ENCODE results near the gene PARL.
"Not testable (repeated sequence)": the region's sequence is repeated elsewhere in the genome, so short reads cannot be mapped to it uniquely, and the experiment has no call there.

Gene PARL

DNA sequence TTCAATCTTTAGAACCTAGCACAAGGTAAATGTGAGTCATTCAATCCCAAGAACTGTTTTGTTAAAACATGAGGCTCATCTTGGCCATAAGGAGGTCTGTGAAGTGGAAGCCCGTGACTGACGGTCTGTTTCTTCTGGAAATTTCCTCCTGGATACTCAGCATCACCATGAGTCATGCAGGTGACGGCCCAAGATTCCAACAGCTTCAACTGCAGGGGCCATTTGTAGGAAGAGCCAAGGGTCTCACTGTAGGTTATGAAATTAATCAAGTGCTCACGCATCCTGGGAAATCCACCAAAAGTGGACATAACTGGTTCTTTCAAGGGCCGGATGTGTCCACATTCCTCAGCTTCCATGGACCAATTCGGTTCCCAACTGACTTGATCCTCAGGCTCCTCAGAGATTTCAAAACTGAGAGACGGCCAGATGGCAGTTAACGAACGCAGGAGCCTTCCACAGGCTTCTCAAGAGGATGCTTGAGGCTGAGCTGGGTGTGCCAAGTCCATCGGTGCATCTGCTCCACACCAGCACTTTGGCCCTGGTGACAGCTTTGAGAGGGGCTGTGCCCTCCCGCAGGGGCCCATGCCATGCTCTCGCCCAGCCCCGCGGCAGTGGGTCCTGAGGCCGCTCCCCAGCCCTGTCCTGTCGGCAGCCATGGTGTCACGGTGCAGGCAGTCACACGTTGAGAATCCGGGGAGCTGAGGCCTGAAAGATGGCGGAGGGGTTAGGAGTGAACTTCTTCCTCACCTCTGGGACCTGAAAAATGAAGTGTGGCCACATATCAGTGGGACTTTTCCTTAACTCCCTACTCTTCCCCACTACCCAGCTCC lies 67.8 kb downstream of the PARL start:
- no peak for DNase-seq

DNA sequence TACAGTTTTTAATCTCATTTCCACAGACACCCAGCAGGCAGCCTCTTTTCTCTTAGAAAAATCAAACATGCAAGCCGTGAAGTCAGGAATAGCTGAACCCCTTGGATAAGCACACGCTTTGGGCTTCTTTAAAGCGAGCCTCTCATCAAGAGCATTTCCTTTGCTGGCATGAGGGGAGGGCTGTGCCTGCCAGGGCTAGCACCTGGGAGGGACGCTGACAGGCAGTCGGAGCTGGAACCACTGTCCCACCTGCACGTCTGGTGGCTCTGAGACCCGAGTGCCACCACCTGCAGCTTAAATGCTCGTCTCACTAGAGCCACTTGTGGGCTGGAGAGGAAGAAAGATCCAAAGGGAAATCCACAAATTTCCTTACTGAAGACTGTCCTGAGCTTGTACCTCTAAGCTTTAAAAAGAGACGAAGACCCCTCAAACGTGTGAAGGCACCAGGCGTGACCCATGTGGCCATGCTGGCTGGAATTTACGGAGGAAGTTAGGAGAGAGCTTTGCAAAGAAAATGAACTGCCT lies 68.7 kb downstream of the PARL start:
- no peak for DNase-seq

DNA sequence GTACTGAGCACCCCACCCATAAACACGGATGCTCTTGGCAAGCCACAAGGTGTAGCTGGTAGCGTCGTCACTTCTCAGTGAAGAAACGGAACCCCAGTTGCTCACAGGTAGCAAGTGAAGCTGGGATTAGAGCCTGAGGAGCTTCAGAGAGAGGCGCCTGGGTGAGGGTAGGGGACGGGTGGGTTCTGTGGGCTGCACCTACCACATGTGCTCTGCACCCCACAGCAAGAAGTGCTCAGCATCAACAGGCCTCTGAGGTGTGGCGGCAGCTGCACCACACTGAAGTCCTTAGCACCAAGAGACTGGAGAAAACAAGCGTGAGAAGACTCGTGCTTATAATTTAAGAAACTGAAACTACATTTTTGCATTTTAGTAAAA lies 69.1 kb downstream of the PARL start:
- DNase-seq: no peak

DNA sequence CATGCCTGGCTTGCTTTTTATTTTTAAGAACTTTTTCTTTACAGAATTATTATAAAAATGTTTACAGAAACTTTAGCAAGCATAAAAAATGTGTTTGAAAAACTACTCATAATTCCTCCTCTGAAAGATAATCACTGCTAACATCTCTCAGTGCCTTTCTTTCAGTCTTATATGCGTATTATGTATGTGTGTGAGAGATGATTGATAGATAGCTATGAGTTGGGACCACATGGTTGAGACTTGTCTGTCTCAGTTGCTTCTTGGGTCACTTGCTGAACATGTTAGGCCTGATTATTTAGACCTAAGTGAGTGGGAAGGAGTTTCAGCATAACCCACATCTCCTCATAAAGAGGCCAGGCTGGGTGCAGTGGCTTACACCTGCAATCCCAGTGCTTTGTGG lies 70.4 kb downstream of the PARL start:
- DNase-seq: no peak

DNA sequence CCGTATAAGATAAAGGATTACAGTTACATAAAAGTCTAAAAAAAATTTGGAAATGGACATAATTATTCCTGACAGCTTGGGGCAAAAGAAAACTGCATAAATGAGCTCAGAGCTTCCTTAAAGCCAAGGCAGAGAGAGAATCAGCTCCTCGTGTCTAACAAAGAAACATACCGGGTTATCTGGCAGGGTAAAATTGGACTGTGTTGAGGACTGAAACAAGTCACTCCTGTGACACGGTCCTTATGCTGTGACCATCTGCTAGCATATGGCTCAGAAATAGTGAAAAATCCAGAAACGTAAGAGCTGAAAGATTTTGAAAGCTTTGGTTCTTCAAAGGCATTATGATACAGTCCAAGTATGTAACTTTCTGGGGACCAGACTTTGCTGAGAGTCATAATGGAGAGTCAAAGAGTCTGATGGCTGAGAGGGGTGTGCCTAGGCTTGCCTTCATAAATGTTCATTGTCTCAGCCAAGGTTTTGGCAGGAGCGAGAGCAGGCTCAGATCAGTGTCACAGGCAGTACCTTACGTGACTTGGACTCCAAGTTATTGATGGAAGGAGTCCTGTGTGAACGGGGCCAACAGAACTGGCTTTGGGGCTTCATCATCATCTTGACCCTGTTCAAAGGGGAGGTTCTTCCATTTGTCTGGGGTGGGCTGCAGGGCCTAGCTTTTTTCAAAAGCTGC lies 71.8 kb downstream of the PARL start:
- DNase-seq: no peak

DNA sequence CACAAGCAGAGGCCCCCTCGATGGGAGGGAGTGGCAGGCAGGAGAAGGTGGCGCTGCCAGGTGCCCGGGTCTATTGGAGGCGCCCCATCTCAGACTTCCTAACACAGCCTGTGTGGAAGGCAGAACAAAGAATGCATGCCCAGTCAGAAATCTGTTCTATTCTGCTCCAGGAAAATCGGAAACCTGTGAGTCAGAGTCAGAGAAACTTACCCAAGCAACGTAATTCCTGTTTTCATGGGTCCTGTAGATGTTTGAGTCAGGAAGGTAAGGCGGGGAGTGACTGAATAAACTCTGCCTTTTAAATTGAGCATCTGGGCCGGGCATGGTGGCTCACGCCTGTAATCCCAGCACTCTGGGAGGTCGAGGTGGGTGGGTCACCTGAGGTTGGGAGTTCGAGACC lies 73.0 kb downstream of the PARL start:
- DNase-seq: no peak

DNA sequence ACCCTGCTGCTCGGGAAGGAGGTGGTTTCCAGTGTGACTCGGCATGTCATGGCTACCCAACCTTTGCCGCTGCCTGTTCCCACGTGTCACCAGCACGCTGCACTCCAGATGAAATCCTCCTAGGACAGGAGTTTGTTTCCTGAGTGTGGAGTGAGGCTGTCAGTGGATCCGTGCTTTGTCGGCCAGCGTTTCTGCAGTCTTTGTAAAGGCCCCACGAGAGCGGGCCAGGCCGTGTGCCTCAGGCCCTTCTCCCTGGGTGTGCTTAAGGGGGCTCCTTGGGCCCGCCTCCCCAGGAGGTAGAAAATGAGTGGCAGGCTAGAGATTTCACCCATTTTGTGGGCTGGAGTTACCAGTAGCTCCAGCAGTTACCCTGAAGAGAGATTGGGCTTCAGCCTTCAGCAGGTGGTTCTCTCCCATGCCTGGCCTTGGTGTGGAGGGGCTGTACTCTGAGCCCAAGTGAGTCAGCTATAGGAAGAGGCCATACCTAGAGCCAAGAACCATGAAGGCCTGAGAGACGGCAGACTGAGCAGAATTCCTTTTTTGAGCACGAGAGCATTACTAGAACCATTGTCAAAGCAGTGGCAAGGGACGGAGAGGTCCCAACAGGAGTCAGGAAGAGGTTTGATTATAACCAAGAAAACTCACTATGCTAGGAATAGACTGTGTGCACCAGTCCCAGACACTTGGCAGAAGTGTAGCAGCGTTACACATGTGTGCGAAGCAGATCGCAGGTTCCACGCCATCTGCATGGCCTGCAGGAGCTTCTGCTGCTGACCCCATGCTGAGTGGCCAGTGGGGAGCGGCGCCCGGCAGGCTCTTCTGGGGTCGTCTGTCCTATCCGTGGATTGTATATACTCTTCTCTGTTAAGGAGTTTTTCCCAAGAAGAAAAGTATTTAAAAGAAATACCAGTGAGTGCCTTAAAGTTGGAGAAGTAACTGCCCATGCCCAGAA lies 73.8 kb downstream of the PARL start:
- no peak for DNase-seq

DNA sequence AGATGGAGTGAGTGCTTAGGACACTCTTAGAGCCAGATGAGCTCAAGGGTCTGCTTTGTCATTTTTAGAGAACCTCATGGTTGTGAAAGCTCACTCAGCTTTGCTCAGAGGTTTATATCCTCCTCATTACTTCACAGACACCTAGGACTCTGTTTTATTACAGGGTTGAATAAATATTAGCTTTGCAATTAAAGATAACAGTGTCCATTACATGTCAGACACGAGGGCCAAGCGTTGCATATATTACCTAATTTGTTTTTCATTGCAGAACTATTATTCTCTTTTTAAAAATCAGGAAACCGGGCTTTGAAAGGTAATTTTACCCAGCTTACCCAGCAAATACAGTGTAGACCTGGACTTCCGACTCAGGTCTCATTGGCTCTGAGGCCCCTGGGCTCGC lies 75.4 kb downstream of the PARL start:
- no peak for DNase-seq

DNA sequence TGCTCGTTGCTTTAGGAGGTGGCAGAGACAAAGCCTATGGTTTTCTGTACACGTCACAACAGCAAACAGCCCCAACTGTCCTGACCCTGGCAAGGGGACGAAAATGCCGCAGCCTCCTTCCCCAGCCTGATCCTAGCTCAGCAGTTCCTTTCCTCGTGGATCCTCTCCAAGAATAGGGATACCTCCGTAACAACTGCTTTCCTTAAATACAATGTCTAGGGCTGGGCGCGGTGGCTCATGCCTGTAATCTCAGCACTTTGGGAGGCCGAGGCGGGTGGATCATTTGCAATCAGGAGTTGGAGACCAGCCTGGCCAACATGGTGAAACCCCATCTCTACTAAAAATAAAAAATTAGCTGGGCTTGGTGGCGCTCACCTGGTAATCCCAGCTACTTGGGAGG lies 76.3 kb downstream of the PARL start:
- no peak for DNase-seq

DNA sequence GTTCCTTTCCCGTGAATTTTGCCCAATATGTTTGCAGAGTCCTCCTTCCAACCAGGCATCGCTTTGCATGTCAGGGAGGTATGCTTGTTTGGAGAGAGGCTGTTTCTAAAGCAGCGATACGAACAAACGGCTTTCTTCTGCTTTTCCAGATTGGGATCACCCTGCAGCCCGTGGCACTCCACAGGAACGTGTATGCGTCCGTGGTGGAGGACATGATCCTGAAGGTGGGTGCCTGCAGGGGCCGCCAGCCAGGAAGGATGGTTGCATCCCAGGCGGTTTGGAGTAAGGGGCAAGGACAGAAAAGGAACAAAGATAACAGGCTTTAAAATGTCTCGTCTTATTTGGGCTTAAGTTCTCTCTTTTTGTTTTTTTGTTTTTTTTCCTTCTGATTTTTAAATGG lies 76.8 kb downstream of the PARL start:
- DNase-seq: no peak

DNA sequence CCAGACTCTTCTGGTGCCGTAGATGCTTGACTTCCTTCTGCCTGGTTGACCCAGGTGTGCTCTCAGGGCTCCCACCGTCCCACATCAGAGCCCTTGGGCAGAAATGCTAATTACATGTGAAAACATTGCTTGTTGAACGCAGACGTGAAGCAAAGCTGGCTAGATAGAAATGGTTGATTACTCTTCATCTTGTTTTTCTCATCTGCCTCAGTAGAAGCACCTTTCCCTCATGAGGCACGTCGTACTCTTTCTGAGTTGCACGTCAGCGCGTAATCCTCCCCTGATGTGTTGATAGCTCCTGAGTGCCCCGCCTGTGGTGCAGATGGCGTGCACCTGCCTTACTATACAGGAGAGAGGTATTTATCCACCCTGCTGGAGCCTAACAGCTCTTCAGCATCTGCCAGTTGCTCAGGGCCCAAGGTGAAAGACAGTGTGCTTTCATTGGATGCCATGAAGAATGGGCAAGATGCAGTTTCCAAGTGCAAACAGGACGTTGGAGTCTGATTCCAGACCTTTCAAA lies 77.4 kb downstream of the PARL start:
- no peak for DNase-seq

DNA sequence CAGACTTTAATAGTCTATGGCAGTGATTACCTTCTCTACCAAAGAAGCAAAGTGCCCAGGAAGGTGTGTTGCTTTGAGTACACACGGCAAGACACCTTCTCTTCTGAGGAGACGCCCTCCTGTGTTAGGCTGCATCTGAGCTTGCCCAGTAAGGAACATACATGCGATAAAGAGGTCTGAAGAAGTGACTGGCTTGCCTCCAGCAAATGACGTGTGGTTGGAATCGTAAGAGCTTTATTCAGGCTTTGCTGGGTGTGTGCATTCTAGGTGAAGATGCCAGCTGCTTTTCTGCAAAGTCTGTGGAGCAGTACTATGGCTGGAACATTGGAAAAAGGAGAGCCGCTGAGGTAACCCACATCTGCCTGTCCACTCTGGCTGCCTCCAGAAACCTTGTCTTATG lies 81.7 kb downstream of the PARL start:
- DNase-seq: no peak

DNA sequence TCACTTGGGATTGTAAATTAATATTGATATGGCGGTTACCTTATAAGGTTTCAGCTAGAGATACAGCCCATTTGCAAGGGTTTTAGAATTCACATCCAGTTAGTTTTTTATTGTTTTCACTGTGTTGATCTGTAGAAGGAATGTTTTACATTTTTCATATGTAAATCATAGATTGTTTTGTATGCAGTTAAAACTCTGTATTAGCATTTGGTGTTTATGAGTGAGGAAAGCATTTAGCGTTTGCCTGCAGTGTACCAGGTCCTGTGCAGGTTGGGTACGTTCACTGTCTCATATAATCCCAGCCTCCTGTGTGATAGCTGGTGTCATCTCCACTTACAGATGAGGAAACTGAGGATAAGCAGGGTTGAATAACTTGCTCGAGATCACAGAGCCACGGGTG lies 83.1 kb downstream of the PARL start:
- DNase-seq: no peak

DNA sequence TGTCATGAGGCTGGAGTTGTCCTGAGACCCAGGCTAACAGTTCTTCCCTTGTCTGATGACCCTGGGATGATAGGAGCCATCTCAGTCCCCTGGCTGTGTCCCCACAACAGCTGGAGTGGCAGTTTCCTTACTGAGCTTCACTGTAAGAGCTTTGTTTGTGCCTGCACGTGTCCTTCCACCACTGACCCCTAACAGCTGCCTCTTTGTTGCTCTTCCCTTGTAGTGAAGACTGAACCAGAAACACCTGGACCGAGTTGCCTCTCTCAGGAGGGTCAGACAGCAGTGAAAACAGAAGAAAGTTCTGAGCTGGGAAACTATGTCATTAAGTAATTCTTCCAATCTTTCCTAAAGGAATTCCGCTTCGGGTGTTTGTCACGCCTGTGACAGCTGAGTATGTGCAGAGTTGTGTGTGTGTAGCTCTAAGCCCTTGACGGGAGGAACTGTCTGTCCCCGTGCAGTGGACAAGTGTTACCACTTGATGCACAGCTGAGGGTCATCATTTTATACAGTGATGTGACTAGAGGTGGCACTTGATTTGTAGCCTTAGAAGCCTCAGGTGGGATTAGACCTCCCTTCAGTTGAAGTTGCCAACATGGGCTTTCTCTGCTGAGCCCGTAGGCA lies 84.3 kb downstream of the PARL start:
- no peak for DNase-seq

DNA sequence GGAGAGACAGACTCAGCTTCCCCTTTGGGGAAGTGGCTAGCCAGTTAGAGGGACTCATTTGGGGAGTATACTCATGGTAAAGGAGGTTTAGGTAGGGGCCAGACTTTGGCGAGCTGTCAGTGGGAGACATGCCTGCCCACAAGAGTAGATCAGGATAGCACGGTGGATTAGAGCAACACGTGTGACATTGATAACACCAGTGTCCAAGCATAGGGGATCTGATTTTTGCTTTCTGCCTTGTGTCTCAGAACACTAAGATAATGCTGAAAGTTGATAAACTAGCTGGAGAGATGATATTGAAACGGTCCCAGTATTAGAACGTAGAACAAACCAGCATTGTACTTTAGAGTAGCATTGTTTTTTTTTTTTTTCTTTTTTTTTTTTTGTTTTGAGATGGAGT lies 85.2 kb downstream of the PARL start:
- DNase-seq: no peak

DNA sequence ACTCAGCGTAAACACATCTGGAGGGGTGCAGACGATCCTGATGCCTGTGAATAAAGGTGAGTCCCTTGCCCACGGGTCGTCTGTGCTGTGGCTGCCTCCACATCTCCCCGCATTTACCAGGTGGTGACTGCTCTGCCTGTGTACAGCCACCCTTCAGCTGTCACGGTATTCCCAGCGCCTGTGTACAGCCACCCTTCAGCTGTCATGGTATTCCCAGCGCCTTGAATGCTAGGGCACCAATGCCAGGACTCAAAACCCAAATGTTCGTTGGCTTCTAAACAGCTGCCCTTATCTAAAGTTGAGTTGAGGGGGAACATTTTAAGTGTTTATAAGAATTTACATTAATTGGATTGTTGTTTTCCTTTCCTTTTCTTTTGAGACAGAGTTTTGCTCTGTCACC lies 86.7 kb downstream of the PARL start:
- DNase-seq: no peak

DNA sequence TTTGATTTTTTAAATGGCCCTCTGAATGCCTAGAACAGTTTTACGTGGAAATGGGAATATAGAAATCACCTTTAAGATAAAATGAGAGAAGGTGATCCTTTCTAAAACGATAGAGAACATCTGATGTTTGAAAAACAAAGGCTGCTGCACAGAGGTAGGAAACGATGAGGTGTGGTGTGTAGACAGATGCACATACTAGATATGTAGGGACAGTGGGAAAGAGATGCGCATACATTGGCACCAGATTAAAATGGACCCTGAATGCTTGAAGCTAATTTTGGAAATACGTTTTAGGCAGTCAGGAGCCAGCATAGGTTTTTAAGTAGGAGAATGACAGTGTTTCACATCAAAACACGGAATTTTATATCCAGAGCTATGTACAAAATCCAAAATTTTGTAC lies 88.3 kb downstream of the PARL start:
- no peak for DNase-seq

DNA sequence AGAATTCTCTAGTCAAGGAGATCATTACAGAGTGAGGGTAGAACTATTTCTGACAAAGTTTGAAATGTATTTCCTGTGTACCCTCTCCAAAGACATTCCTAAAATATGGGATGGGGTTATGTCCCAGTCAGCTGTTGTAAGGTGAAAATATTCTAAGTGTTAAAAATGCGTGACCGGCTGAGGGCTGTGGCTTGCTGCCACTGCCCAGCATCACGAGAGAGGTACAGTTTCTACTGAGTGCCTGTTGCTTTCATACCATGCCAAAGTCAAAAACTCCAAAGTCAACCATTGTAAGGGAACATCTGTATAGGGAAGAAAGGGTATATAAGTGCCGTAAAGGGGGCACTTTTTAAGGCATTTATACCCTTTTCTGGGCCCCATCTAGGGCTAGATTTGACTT lies 90.2 kb downstream of the PARL start:
- DNase-seq: no peak

DNA sequence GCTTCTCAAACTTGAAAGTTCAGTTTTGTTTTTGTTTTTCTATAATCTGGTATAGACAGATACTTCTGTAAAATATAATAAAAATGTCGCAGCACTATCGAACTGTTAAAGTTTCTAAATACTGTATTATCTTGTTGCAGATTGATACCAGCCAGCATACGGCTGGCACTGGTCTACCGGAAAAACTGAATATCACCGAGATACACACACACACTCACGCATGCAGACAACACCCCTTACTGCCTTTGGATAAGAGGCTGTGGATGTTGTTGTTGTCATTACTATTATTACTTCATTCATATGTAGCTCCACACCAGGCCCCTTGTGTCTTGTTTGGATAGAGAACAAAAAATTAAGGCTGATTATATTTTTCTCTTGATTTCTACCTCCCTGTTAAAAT lies 91.7 kb downstream of the PARL start:
- no peak for DNase-seq

DNA sequence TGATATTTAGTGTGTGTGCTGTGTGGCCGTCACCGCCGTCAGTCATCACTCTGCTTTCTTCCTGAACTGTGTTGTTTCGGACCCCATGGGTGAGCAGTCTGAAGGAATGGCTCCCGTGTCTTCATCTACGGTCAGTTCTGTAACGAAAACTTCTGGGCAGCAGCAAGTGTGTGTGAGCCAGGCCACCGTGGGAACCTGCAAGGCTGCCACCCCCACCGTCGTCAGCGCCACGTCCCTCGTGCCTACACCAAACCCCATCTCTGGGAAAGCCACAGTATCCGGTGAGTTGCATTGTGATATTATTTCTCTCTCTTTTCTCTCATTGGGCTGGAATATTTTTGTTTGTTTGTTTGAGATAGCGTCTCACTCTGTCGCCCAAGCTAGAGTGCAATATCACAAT lies 94.0 kb downstream of the PARL start:
- no peak for DNase-seq

DNA sequence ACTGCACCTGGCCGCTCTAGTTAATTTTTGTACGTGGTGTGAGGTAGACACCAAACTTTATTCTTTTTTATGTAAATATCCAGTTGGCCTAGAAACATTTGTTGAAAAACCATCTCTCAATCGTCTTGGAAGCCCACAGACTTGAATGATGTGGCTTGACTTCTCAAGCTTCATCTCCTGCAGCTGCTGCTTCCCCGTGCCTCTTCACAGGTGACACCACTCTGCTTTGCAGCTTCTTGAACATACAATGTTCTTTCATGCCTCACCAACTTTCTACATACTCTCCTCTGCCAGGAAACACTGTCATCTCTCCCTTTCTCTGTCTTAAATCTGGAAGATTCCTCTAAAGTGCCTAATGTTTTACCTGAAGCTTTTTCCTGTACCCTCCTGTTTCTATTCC lies 94.9 kb downstream of the PARL start:
- DNase-seq: no peak

DNA sequence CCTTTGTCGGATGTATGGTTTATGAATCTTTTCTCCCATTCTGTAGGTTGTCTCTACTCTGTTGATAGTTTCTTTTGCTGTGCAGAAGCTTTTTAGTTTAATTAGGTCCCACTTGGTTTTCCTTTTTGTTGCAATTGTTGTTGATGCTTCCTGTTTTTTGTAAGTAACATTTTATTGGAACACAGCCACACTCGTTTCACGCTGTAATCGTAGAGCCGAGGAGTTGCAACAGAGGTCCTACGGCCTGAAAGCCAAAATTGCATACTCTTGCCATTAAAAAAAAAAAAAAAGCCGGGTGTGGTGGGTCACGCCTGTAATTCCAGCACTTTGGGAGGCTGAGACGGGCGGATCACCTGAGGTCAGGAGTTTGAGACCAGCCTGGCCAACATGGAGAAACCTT lies 100.2 kb downstream of the PARL start:
- DNase-seq: not testable (repeated sequence)
